GM13977 (cell line): Measurements from ENCODE around the gene USP37.
A peak's percentile ranks its signal among the peaks of the same experiment; 100 is the strongest.

ENCODE experiments used
- DNase-seq: peaks from one replicate; pipeline ENCODE4 v3.0.0; 2012; ENCODE audit warnings: low spot score
- in situ Hi-C: fragments of 300-500 bp; cut with MboI; formaldehyde crosslinking; loops from one replicate; pipeline ENCODE4 v1.12.0; 2022; ENCODE audit warnings: low sequenced_read_pairs, low pct_unique_long_range_greater_than_20kb, mixed read lengths, inconsistent platforms; ENCODE audit not compliant: unreplicated experiment
- TF ChIP-seq, protein P1 (sequence below): IDR thresholded peaks from 2 replicates; pipeline ENCODE4 v1.5.1; 2012; ENCODE audit warnings: mild to moderate bottlenecking, control low read depth; ENCODE audit not compliant: insufficient read depth; ENCODE audit errors: extremely low read depth, missing control alignments

USP37 gene

DNA sequence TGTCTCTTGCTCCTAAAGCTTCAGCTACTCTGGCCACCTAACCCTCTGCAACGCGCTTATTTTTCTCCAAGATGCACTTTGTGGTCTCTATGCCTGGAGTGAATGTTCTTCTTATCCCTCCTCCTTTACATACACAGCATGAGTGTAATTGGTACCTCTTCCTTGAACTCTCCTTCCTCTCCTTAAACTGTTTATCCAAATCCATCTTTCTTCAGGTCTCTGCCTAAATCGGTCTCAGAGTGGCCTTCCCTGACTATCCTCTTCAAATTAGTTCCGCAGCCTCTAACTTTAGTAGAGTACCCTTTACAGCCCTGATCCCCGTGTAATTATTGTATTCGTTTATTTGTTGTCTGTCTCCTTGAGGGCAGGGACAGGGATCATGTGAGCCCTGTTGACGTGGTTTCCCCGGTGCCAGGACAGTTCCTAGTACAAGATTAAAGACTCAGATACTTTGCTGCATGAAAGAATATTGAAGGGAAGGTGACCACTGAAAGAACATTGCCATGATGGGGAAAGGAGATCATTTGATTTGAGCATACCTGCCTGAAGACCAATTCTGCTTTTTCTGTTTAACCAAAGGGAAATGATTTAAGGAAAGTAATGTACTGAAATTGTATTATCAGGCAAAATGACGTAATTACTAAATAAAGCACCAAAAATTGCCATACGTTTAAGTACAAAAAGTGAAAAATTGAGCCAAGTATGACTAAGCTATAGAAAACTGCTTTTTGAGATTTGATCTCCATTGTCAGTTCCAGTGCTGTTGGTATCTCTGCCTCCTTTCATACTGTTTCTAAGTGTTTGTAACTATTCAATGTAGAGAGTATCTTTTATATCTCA lies 1.7 kb upstream of the USP37 start:
- in situ Hi-C loops = no loop called here
- DNase-seq = no peak
- TF ChIP-seq, protein P1, sequence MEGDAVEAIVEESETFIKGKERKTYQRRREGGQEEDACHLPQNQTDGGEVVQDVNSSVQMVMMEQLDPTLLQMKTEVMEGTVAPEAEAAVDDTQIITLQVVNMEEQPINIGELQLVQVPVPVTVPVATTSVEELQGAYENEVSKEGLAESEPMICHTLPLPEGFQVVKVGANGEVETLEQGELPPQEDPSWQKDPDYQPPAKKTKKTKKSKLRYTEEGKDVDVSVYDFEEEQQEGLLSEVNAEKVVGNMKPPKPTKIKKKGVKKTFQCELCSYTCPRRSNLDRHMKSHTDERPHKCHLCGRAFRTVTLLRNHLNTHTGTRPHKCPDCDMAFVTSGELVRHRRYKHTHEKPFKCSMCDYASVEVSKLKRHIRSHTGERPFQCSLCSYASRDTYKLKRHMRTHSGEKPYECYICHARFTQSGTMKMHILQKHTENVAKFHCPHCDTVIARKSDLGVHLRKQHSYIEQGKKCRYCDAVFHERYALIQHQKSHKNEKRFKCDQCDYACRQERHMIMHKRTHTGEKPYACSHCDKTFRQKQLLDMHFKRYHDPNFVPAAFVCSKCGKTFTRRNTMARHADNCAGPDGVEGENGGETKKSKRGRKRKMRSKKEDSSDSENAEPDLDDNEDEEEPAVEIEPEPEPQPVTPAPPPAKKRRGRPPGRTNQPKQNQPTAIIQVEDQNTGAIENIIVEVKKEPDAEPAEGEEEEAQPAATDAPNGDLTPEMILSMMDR = no peak

DNA sequence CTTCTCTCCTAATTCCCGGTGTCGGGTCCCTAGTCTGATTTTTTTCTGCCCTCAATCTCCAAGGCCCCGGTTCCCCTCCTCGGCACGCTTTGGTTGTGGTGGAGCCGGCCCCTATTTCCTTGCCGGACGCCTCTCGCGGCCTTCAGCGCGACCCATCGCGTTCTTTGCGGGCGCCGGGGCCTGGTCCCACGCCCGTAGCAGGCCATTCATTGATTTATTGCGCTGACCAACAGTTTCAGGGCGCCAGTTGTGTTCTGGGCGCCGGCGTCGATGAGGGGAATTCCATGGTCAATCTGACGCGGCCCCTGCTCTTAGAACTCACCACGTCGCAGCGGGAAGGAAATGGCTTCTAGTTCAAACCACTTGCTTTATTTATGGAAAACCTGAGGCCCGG lies 884 bp upstream of the USP37 start:
- TF ChIP-seq, protein P1 = no peak
- peak; percentile 65 for DNase-seq
- in situ Hi-C loops = no loop called here

DNA sequence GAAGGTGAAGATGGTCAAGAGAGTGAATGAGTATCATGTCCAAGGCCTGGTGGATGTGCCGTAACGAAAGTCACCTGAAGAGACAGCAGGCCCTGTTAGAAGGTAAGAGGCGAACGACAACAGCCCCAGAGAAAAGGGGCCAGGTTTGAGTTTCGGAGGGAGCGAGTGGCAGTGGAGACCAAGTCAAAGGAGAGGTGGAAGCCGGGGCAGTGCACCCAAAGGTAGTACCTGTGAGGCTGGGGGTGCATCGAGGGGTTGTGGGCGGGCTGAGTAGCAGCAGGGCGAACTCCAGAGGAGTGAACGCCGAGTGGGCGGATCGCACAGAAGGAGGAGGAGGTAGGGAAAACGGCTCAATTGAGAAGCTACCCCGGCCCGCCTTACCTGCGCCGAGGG lies 358 bp downstream of the USP37 start:
- no peak for DNase-seq
- TF ChIP-seq, protein P1 = no peak
- in situ Hi-C loops = no loop called here

DNA sequence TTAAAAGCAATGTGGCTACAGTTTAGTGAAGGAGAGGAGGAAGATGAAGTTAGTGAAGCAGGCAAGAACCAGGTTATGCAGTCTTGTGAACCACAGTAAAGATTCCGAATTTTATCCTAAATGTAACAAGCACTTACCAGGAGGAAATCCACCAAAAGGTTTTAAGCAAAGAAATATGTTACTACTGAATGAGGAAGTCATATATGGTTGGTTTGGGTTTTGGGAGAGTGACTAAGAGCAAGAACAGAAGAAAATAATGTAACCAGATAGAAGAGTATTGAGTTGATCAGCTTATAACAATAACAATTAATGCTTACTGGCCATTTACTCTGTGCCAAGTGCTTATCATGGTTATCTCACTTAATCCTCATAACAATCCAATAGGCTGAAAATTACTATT lies 1.9 kb downstream of the USP37 start:
- TF ChIP-seq, protein P1 = no peak
- DNase-seq = no peak

DNA sequence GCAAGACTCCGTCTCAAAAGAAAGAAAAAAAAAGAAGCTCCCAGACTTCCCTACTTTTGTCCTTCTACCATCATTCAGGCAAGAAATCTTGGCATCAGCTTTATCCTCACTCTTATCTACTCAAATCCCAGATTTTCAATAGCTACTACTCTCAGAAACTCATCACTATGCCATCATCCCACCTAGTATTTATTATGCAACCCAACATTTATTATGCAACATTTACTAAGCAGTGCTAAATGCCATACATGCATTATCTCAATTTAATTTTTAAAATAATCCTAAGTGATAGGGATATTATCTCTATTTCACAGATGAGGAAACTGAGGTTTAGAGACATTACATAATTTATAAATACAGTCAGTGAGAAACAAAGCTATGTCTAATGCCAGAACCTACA lies 4.1 kb downstream of the USP37 start:
- TF ChIP-seq, protein P1 = no peak
- in situ Hi-C loops = no loop called here
- DNase-seq = no peak

More for the DNA sequence above, 1.9 kb downstream of the USP37 start:
- in situ Hi-C loops = no loop called here

DNA sequence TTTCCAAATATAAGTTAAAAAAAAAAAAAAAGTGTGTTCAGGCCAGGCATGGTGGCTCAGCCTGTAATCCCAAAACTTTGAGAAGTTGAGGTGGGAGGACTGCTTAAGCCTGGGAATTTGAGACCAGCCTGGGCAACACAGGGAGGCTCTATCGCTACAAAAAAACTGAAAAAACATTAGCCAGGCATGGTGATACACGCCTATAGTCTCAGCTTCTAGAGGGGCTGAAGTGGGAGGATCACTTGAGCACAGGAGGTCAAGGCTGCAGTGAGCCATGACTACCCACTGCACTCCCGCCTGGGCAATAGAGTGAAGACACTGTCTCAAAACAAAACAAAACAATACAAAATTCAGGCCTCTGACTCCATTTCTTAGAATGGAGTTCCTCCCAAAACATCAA lies 9.2 kb downstream of the USP37 start:
- no peak for DNase-seq
- TF ChIP-seq, protein P1 = no peak
- in situ Hi-C loops = no loop called here

DNA sequence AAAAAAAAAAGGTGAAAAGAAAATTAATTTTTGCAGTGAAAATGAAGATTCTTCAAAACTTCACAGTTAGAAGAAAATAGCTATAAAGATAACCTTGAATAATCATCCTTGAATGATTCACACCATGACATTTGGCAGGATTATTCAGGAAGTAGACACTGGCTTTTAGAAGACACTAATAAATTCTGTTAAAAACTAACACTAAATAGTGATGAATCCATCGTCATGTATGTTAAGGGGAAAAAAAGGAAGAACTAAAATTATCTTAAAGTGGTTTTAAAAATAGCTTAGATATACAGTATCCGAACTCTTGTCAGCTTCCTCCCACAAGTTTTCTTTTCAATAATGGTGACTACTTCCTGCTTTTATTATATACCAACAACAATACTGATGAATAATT lies 10.2 kb downstream of the USP37 start:
- TF ChIP-seq, protein P1 = no peak
- DNase-seq = no peak
- in situ Hi-C loops = no loop called here
